B cell (primary cell): ENCODE measurements around the gene EXOC1.

Experiments
- CTCF ChIP-seq: fragments of 200-600 bp; IDR thresholded peaks from one replicate; pipeline ENCODE4 v1.8.0; 2022; ENCODE audit warnings: antibody characterized with exemption, mild to moderate bottlenecking
- EZH2 ChIP-seq: IDR thresholded peaks from 2 replicates; pipeline ENCODE4 v1.6.1; 2012; ENCODE audit warnings: borderline replicate concordance, low read depth, mild to moderate bottlenecking, moderate library complexity, low read length; ENCODE audit not compliant: insufficient read depth, poor library complexity, severe bottlenecking

DNA sequence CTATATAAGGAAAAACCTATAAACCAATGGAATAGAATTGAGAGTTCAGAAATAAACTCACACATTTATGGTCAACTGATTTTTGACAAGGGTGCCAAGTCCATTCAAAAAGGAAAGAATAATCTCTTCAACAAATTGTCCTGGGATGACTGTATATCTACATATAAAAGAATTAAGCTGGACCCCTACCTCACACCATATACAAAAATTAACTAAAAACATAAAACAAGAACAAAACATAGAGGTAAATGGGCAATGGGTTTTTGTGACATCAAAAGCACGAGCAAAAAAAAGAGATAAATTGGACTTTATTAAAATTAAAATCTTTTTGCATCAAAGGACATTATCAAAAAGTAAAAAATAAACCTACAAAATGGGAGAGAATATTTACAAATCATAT, 15.5 kb upstream of the EXOC1 start:
- TF ChIP-seq EZH2 (no peak), CTCF (no peak)
